Adrenal gland (tissue), 5 donors: ENCODE results near the gene MRI1.

Experiments used
- CTCF ChIP-seq, 6 experiments: fragments of 450-650 bp in 4 of 6; fragments of 200-600 bp in 2 of 6; sonication (generic) in 1 of 6; IDR thresholded peaks; 1 replicate in 5 of 6; 2 replicates in 1 of 6; pipeline versions ENCODE4 v1.5.1 to v1.8.0; 2016 to 2021; ENCODE audit warnings: antibody characterized with exemption in 6 of 6, mild to moderate bottlenecking in 2 of 6, moderate library complexity in 1 of 6
- POLR2A ChIP-seq, 2 donors: fragments of 450-650 bp; IDR thresholded peaks; one replicate each; pipeline ENCODE4 v1.6.1; 2017; ENCODE audit warnings: antibody characterized with exemption in 2 of 2, mild to moderate bottlenecking in 2 of 2, moderate library complexity in 1 of 2
- donor health status: DM: no; HTN: no; CAD: no.

GRCh38 chr19:13812544-13812943 lies 48.2 kb downstream of the MRI1 start:
- no peak for TF ChIP-seq CTCF (IDR thresholded peaks at IDR 0.05)
- TF ChIP-seq POLR2A (IDR thresholded peaks at IDR 0.05) = no peak
